CD14-positive monocyte (primary cell): ENCODE data around the gene IGLL1. TPM values are rescaled to one million over a fixed set of nuclear protein-coding genes. Genes with fewer than 3 reads are reported as not detected.

Experiments
- DNase-seq, 3 donors: peaks; one replicate each; pipeline ENCODE4 v3.0.0-alpha.2; 2011 to 2022
- H2AFZ ChIP-seq: 2 replicates; pipeline ENCODE4 v1.6.0; 2012; ENCODE audit warnings: mild to moderate bottlenecking, low read depth, low read length, inconsistent platforms; ENCODE audit not compliant: insufficient read depth, poor library complexity, severe bottlenecking
- H3K27ac ChIP-seq, 2 donors: 1 replicate in 1 of 2; 2 replicates in 1 of 2; pipeline ENCODE4 v1.5.1; 2012 to 2013; ENCODE audit warnings: low read length in 2 of 2, control low read depth in 1 of 2, inconsistent platforms in 1 of 2, low read depth in 1 of 2, mild to moderate bottlenecking in 1 of 2
- H3K27me3 ChIP-seq, 2 donors: one replicate each; pipeline versions ENCODE4 v1.6.0 to v1.6.1; 2011 to 2013; ENCODE audit warnings: low read length in 2 of 2; ENCODE audit not compliant: control insufficient read depth in 2 of 2, insufficient read depth in 2 of 2
- H3K36me3 ChIP-seq, 2 donors: replicated peaks in 1 of 2; 1 replicate in 1 of 2; 2 replicates in 1 of 2; pipeline versions ENCODE4 v1.5.1 to v1.6.1; 2012 to 2013; ENCODE audit warnings: low read length in 2 of 2, control low read depth in 1 of 2, inconsistent platforms in 1 of 2, mild to moderate bottlenecking in 1 of 2; ENCODE audit not compliant: insufficient read depth in 2 of 2, control insufficient read depth in 1 of 2
- H3K4me1 ChIP-seq, 2 donors: 1 replicate in 1 of 2; 2 replicates in 1 of 2; pipeline versions ENCODE4 v1.5.1 to v1.6.1; 2012 to 2013; ENCODE audit warnings: low read length in 2 of 2, control low read depth in 1 of 2, inconsistent platforms in 1 of 2, mild to moderate bottlenecking in 1 of 2, moderate library complexity in 1 of 2; ENCODE audit not compliant: insufficient read depth in 2 of 2, control insufficient read depth in 1 of 2
- H3K4me2 ChIP-seq: replicated peaks from 2 replicates; pipeline ENCODE3; 2012; ENCODE audit warnings: low read length, moderate library complexity, mild to moderate bottlenecking; ENCODE audit not compliant: poor library complexity, severe bottlenecking; ENCODE audit errors: extremely low read depth
- H3K4me3 ChIP-seq, 3 experiments: fragments of 200-600 bp in 1 of 3; sonication (generic) in 1 of 3; replicated peaks in 1 of 3; 1 replicate in 2 of 3; 2 replicates in 1 of 3; pipeline ENCODE4 v1.5.1; 2011 to 2013; ENCODE audit warnings: low read length in 3 of 3, mild to moderate bottlenecking in 3 of 3, control low read depth in 2 of 3, low read depth in 2 of 3, inconsistent platforms in 1 of 3, moderate library complexity in 1 of 3
- H3K79me2 ChIP-seq: 2 replicates; pipeline ENCODE4 v1.6.0; 2012; ENCODE audit warnings: mild to moderate bottlenecking, control low read depth, inconsistent platforms, low read length, moderate library complexity; ENCODE audit not compliant: insufficient read depth
- H3K9ac ChIP-seq: 2 replicates; pipeline ENCODE4 v1.6.0; 2017; ENCODE audit warnings: low read length, mild to moderate bottlenecking; ENCODE audit not compliant: insufficient read depth, poor library complexity, severe bottlenecking
- H3K9me3 ChIP-seq, 2 donors: replicated peaks in 1 of 2; 1 replicate in 1 of 2; 2 replicates in 1 of 2; pipeline versions ENCODE4 v1.5.1 to v1.6.1; 2012 to 2013; ENCODE audit warnings: low read length in 2 of 2, control low read depth in 1 of 2; ENCODE audit not compliant: control insufficient read depth in 1 of 2, insufficient read depth in 1 of 2
- H4K20me1 ChIP-seq: 2 replicates; pipeline ENCODE4 v1.6.0; 2012; ENCODE audit warnings: mild to moderate bottlenecking, low read length, control low read depth, moderate library complexity; ENCODE audit not compliant: insufficient read depth
- H3K27ac Mint-ChIP-seq, 7 donors: one replicate each; pipeline ENCODE4 v1.8.0; 2020; ENCODE audit warnings: mild to moderate bottlenecking in 7 of 7, mixed read lengths in 7 of 7, moderate library complexity in 6 of 7, inconsistent platforms in 2 of 7
- H3K27me3 Mint-ChIP-seq, 3 donors: one replicate each; pipeline ENCODE4 v1.8.0; 2021 to 2022; ENCODE audit warnings: low read depth in 3 of 3, mild to moderate bottlenecking in 3 of 3, mixed read lengths in 3 of 3, moderate library complexity in 3 of 3, inconsistent platforms in 1 of 3
- H3K36me3 Mint-ChIP-seq, 2 donors: one replicate each; pipeline ENCODE4 v1.8.0; 2020; ENCODE audit warnings: mixed read lengths in 2 of 2, inconsistent platforms in 1 of 2, mild to moderate bottlenecking in 1 of 2
- H3K4me1 Mint-ChIP-seq: one replicate; pipeline ENCODE4 v1.8.0; 2020; ENCODE audit warnings: mild to moderate bottlenecking, mixed read lengths
- H3K4me3 Mint-ChIP-seq, 2 donors: one replicate each; pipeline ENCODE4 v1.8.0; 2020; ENCODE audit warnings: mild to moderate bottlenecking in 2 of 2, mixed read lengths in 2 of 2, moderate library complexity in 1 of 2
- H3K9me3 Mint-ChIP-seq, 7 donors: one replicate each; pipeline ENCODE4 v1.8.0; 2020 to 2022; ENCODE audit warnings: mixed read lengths in 7 of 7, mild to moderate bottlenecking in 6 of 7, moderate library complexity in 6 of 7, inconsistent platforms in 2 of 7
- WGBS: methylation state at CpG from one replicate; pipeline ENCODE4 v1.1.5; 2013; ENCODE audit warnings: missing lambda C conversion rate; ENCODE audit not compliant: insufficient coverage; 5-methylcytosine and 5-hydroxymethylcytosine counted together
- intact Hi-C, 2 donors: fragments of 100-400 bp; cut with micrococcal nuclease; formaldehyde crosslinking; loops; one replicate each; pipeline versions ENCODE4 v1.15.0 to v1.15.1; 2023
- polyA plus RNA-seq, 3 donors: library from polyadenylated mRNA; depleted of rRNA in 1 of 3; unstranded in 2 of 3; stranded (reverse) in 1 of 3; fragments of 300-500 nt in 2 of 3; fragments of >200 nt in 1 of 3; fragmentation: Illumina TruSeq in 2 of 3; gene quantifications; 1 replicate in 2 of 3; 2 replicates in 1 of 3; pipeline ENCODE4 v1.2.3, GENCODE V29; 2012 to 2021
- TF ChIP-seq, protein P1 (sequence below): fragments of 200-600 bp; IDR thresholded peaks from one replicate; pipeline ENCODE4 v1.8.0; 2022; ENCODE audit warnings: antibody characterized with exemption, mild to moderate bottlenecking

Gene IGLL1
- polyA plus RNA-seq, 3 donors, result not detected

- Mint-ChIP-seq H3K36me3 (no peaks in the 10 kb centered on the region), H3K27me3 (peaks cover 6 to 26% (median 16%) of the 10 kb centered on the region in 3 donors), H3K4me1 (peaks cover 19% of the 10 kb centered on the region), H3K9me3 (peaks cover 0 to 2% (median 0%) of the 10 kb centered on the region in 7 donors), H3K4me3 (no peak overlapping the region), H3K27ac (no peak overlapping the region)
- Histone ChIP-seq H3K4me1 (no peaks in the 10 kb centered on the region), H2AFZ (peak overlapping the region; percentile 8), H4K20me1 (no peaks in the 10 kb centered on the region), H3K9ac (no peak overlapping the region), H3K4me3 (no peak overlapping the region), H3K79me2 (no peaks in the 10 kb centered on the region), H3K4me2 (no peak overlapping the region), H3K9me3 (no peaks in the 10 kb centered on the region), H3K27me3 (peaks cover 0 to 8% of the 10 kb centered on the region in 2 donors), H3K36me3 (no peaks in the 10 kb centered on the region), H3K27ac (no peak overlapping the region)
- TF ChIP-seq, protein P1, sequence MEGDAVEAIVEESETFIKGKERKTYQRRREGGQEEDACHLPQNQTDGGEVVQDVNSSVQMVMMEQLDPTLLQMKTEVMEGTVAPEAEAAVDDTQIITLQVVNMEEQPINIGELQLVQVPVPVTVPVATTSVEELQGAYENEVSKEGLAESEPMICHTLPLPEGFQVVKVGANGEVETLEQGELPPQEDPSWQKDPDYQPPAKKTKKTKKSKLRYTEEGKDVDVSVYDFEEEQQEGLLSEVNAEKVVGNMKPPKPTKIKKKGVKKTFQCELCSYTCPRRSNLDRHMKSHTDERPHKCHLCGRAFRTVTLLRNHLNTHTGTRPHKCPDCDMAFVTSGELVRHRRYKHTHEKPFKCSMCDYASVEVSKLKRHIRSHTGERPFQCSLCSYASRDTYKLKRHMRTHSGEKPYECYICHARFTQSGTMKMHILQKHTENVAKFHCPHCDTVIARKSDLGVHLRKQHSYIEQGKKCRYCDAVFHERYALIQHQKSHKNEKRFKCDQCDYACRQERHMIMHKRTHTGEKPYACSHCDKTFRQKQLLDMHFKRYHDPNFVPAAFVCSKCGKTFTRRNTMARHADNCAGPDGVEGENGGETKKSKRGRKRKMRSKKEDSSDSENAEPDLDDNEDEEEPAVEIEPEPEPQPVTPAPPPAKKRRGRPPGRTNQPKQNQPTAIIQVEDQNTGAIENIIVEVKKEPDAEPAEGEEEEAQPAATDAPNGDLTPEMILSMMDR, result no peak
- intact Hi-C loops, result no loop called here
- WGBS, result 13% methylated on average over 5 of the region's 11 CpGs
- DNase-seq, result no peak
Measured at GRCh38 chr22:23580576-23581259, 628 bp upstream of the IGLL1 start.

DNA sequence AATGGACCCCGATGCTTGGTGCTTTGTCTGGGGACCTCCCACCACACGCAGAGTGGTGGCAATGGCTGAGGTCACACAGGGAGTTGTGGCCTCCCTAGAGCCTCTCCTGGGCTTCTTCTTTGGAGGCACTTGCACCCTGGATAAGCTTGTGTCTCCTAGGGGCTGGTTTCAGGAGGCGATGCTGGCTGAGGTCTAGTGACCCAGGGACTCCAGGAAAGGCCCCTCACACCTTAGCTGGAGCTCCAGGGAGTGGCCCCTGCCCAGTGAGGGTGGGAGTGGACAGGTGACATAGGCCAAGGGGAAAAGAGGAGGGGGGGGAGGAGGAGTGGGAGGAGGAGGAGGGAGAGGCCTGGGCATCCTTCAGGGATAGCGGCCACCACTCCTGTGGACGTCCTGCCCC is 810 bp downstream of the IGLL1 start:
- no peaks in the 10 kb centered on the region for H3K36me3 Mint-ChIP-seq
- Histone ChIP-seq H2AFZ (no peak overlapping the region), H3K9ac (no peak overlapping the region), H3K9me3 (no peaks in the 10 kb centered on the region), H3K4me2 (no peak overlapping the region), H3K4me3 (no peak overlapping the region), H3K36me3 (no peaks in the 10 kb centered on the region), H4K20me1 (no peaks in the 10 kb centered on the region), H3K27ac (no peak overlapping the region), H3K4me1 (no peaks in the 10 kb centered on the region), H3K27me3 (peaks cover 0 to 8% of the 10 kb centered on the region in 2 donors), H3K79me2 (no peaks in the 10 kb centered on the region)
- DNase-seq, result no peak
- H3K27ac Mint-ChIP-seq, result peak overlapping the region in 1 of 7 donors; percentile 50
- peaks cover 0 to 2% (median 0%) of the 10 kb centered on the region in 7 donors for H3K9me3 Mint-ChIP-seq
- peaks cover 15% of the 10 kb centered on the region for H3K4me1 Mint-ChIP-seq
- TF ChIP-seq, protein P1, result no peak
- peaks cover 4 to 23% (median 16%) of the 10 kb centered on the region in 3 donors for H3K27me3 Mint-ChIP-seq
- no peak overlapping the region for H3K4me3 Mint-ChIP-seq
- intact Hi-C loops, result no loop called here
- 67% methylated on average over 3 of the region's 5 CpGs for WGBS
